GM18502 (cell line): ENCODE measurements around the gene FOXP1.

ENCODE experiments used
- ATAC-seq: cut with Tn5 transposase; IDR thresholded peaks from one replicate; pipeline ENCODE4 v1.9.1; 2021; ENCODE audit warnings: mild to moderate bottlenecking; ENCODE audit not compliant: unreplicated experiment, poor library complexity

Gene FOXP1

DNA sequence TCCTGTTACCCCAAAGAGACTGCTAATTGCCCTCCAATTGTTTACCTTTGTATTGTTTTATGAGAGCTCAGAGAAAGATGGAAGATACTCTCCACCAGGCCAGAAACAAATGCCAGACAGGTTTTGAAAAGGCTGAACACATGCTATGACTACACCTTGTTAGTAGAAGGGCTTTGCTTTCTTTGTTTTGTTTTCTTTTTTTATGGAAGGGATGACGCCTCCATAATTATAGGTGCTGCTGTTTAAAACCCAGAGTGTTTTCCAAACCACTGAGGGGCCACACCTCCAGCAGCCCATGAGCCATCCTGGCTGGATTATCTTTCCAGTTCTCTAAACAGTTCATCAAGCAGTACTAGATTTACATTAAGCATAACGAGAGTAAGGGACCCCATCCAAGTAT lies 5.6 kb upstream of the FOXP1 start:
- no peak for ATAC-seq

DNA sequence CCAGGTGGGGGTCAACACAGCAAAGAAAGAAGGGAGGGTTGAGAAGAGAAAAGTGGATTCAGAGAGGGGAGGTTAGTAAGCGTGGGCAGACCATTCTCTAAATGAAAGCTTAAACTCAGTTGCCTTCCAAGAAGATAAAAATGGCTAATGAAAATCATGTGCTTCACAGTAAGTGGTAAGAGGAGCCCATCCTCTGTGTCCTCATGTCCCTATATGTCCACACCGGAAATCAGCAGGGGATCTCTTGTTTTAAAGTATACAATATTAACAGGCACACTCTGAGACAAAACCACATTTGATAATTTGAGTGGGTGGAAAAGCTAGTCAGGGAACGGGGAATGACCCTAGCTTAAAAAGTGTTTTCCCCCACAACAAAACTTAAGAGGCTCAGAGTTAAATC lies 4.4 kb upstream of the FOXP1 start:
- ATAC-seq: no peak

DNA sequence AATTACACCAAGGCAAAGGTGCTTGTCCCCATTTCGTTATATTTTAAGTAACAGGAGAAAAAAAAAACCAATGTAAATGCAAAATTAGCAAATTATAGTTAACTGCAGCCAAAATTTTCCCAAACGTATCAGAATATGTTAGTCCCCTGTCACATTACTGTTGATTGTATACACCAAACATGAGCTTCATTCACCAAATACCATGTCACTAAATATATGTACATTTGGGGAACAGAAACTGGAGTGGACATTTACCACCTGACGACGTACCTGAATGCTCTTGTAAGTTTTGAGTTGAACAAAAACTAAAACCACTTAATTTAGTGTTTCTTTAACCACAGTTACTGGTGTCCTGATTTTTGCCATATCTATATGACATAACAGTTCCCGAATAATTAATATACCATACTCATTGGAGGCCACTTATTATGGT lies 3.3 kb upstream of the FOXP1 start:
- ATAC-seq: no peak

DNA sequence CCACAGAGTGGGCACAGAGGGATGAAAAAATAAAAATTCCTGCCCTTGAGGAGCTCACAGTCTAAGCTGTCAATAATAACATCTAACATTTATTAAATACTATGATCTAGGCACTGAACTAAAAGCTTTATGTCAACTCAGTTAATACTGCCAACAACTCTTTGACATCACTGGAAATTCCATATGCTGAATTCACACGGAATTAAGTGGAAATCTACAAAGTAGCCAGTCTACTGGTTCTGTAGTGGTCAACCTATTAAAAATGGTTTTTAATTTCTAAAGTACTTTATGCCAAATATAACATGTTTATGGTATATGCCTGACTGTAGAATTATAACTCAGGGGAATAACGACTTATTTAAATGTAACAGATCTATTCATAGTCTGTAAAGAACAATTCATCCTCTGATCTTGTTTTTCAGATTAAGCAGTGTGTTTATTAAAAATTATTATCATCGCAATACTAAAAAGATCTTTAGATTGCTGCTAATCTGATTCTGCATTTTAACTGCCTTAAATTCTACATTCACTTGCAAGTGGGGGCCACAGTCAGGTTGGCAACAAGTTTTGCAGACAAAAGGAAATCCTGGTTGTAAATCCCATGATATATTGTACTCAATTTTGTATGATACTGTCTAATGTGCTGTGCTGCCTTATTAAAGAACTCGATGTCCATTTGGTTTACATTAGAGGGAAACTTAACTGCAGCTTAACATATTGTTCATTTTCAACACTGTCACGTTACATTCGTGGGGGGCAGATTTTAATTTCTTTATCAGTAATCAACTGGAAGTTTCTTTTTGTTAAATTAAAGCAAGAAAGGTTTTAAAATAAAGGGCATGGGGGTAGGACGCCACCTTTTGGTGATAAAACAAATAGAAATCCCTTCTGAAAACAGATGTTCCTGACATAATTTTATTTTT lies 2.6 kb upstream of the FOXP1 start:
- ATAC-seq: no peak

DNA sequence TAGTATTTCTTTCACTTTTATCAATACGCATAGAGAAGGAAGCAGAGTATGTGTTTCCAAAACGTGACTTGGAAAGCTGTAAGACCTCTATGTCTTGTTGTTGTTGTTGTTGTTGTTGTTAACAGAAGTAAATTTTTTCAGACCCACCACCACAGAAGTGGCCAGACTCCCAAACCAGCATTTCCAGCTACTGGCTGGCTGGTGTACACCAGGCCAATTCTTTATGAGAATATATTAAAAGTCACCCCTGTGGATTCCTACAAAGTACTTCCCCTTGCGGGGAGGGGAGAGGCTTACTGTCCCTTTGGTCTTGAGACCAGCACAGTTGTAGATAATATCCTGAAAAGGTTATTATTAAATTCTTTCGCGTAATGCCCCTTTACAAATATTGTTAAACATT lies 1.6 kb upstream of the FOXP1 start:
- no peak for ATAC-seq

DNA sequence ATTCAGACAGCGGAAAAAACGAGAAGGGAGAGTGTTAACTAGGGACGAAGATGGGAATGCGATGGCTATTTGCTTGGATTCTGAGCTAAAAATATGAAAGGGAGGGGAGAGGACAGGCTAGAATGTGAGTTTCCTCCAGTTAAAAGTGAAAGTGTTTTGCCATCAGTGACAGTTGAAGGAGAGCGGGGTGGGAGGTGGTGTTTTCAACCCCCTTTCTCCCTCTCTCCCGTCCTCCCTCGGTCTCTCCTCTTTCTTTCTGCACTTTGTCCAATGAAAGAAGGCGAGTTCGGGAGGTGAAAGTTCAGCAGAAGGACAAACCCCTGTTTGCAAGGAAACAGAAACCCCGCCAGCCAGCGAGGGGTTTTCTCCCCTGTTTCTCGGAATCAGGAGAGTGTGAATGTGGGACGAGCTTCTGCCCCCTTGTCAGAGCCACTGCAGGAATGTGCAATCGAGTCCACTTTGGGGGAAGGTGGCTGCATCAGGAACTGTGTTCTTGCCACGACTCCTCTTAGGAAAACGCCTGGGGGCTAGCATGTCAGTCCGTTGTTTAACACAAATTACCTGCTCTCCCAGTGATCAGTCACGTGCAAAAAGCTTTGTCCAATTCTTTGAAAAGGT lies 975 bp upstream of the FOXP1 start:
- no peak for ATAC-seq

DNA sequence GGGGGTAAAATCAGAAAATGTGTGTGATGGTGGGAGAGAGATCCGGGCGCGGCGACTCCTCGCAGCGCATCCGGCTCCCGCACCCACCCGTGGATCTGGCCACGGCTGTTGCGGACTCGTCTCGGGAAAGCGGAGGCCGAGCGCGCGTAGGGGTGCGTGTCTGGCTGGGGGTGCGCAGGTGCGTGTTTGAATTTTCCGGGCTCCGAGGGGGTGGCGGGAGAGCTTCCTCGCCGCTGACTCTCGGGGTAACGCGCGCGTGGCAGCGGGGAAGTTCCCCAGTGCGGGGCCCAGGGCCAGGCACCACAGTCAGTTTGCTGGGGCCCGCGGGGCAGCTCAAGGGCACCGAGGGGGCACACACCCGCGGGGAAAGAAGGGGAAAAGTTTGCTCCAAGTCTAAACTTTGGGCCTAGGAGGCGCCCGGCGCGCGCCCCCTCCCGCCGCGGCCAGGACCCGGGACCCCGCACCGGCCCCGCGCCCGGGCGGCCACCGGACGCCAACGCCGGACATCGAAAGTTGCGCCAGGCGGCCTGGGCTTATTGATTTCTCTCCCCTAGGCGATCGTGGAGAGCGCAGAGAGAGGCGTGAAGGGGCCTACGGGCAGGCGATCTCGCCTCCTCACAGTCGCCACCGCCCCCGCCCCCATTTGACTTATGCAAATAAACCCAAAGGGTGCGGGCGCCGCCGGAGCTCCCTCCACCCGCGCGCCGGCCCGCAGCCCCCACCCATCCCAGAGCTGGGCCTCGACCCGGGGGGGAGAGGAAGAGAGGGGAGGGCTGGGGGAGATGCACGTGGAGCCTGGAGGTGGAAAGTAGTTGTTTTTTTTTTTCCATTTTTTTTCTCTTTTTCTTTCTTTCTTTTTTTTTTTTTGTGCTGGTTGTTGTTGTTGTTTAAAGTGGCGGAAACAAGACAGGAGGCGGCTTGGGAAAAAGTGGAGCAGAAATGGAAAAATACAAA lies 639 bp downstream of the FOXP1 start:
- ATAC-seq: no peak

DNA sequence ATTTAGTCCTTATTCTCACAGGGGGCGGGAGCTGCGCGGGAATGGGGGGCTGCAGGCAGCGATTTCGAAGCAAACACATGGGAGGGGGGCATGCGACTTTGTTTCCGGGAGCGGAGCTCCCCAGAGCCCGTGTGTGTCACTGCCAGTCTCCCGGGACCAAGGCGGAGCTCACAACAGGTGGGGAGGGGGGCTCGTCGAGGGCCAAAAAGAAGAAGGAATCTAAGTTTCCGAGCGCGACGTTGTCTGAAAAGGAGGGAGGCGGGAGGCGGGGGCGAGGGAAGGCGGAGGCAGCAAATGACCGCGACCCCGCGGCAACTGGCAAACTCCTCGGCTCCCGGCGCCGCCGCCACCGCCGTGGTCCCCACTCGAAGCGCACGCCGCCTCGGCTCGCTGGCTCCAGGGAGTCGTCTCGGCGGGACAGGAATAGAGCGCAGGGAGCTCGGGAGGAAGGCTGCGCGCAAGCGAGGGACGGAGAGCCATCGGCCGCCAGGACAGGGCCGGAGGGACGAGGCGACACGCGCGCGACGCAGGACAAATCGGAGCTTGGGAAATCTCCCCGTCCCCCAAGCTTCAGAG lies 1.4 kb downstream of the FOXP1 start:
- ATAC-seq: no peak

DNA sequence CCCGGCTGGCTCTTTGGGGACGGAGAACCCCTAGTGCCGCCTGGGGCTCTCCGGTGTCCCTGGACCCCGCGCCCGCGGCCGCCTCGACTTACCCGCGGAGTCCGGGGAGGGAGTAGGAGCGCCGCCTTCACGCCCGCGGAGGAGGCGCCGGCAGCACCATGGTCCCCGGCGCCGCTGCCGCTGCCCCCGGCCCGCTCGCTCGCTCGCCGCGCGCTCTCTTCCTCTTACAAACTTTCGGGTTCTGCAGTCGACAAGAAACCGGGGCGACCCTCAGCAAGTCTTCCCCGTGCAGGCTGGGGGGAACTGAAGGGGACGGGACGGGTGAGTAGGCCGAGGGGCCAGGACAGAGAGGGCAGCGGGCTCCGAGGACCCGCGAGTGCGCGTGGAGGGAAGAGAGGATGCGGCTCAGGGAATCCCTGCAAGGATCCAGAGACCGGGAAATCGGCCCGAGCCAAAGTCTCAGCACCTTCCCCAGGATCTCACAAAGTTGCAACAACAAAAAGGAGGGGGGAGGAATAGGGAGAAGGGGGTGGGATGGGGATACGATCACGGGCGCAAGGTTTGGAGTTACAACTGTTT lies 2.0 kb downstream of the FOXP1 start:
- ATAC-seq: no peak

DNA sequence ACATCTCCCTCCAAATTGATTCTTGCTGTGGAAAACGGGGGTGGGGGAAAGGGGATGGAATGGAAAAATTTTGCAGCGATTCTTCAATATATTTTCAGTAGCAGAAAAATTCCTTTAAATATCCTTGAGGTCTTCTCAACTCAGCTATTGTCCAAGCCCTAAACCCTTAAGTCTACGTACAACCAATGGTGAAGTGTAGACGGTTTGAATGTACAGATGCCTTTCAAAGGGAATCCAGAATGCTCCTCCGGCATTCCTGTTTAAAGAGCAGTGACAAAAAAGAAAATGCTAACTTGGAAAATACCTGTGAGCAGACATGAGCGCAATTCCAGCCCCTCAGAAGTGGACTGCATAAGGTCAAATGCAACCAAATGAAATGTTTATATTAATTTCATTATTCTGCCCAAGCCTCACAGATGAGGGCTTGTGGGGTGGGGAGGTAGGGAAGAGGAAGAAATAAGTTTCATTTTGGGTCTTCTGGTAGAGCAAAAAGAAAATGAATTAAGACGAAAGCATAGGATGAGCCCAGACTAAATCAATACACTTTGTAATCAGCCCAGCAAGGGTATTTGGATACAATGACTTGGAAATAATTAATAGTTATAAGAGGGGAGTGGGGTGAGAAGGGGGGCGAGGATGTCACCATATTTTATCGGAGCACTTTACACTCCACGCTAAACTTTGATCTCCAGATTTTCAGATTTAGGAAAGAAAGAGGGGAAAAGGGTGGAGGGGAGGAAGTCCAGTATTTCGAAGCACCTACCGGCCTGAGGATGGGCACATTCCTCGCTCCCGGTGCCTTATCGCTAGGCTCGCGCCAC lies 2.7 kb downstream of the FOXP1 start:
- ATAC-seq: no peak

DNA sequence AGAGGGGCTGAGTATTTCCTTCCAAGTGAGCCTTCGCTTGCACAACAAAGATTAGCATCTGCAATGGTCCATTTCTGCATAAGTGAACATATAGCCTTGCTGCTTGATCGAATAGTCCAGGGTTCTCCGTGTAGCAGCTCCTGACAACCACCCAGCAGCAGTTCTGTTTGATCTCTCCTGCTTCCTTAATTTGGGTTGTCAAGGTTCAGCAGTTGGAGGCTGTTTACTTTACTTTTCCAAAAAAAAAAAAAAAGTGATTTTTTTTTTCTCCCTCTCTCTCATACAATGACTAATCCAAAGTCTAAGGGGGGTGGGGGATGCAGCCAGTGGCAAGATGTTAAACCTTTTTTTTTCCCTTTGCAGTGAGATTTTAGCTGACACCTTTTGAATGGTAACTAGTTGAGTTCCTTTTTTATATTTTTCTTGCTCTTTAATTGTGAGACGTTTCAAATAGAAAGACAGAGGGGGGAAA lies 3.6 kb downstream of the FOXP1 start:
- no peak for ATAC-seq

DNA sequence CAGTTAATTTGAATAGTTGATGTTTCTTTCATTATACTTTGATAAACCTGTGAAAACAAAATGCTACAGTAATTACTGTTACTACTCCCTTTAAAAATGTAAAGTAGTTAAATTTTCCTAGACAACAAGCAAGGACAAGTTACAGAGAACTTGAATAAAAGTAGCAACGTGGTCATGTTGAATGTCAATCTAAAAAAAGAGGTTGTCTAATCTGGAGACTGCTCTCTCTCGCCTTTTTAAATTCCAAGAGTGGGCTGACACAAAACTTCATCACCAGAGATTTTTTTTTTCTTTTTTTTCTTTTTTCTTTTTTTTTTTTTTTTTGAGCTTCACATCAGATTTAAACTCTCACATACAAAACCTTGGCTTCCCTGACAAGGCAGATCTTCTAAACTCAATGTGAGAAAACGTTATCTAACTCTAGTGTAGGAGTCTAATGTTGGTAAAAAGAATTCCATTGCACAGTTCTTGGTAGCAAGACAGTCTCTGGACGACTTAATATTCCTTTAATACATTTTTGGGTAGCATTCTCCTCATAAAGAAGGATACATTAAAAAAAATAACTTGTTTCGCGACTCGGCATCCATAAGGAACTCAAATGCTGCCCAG lies 4.1 kb downstream of the FOXP1 start:
- ATAC-seq: no peak

DNA sequence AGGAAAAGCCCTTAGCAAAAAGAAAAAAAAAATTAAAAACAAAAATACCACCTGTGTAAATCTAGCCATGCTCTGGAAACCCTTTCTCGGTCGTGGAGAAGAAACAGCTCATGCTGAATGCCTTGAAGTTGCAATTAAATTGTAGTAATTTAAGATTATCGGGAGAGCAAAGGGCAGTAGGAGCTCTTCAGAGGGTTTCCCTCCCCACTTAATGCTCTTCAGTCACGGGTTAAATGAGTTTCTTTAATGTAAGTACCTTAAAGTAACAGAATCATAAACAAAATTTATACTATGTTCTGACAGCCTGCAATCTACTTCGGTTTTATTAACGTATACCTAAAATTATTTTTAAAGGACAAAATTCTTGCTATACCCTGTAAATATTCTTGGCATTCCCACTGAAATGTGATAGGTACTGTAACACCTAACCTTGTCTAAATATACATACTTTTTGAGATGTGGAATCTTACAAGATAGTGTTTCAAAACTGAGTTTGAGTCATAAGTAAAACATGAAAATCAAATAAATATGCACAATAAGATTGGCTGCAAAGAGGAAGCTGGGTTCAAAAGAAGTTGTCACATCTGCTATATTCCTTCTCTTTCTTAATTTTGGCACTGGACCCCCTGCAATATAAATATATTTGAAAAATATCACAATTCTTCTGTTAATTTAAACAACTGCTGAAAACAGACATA lies 5.3 kb downstream of the FOXP1 start:
- no peak for ATAC-seq

DNA sequence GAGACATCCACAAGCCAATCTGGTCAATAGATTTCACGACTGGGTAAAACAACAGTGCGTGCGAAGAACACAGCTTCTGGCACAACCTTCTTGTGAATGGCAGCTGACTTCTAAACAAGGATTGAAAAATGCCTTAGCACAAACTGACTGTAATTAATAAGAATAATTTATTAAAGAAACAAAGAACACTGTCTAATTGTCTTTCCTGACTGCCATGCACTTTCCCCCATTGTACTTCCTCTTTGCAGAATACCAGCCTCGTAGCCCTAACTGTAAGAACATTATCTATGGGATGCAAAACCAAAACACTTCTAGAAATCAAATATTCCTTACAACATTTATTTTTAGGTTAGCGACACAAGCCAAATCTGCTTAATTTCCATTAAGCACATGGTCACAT lies 6.5 kb downstream of the FOXP1 start:
- no peak for ATAC-seq

DNA sequence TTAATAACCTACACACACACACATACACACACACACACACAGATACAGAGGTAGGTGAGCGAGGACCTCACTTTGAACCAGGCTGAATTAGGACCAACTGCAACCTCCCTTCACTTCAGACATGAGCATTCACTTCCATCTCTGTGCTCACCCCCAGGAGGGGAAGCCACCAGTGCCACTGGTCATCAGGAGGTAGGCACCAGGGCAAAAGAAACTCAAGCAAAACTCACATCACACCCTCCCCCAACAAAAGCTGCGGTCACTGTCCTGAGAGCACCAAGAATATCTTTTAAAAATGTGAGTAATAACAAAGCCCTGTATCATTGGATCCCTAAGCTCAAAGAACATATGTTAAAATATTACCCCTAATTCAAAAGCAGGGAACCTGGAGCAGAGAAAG lies 8.1 kb downstream of the FOXP1 start:
- ATAC-seq: no peak

DNA sequence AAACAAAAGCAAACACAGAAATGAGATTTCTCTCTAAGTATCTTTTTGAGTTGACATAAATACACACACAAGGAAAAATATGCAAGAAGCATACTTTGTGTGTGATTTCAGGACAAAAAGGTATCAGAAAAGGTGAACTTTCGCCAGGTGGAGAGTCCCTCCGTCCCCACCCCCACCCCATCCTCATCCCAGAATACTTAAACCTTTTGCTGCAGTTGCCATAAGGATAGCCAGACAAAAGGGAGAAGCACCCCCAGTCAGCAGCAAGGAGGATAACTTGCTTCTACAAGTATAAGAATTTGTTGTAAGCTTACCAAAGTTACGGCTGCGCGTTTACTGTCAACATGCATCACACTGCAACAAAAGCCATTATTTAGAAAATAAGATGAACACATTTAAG lies 10.3 kb downstream of the FOXP1 start:
- no peak for ATAC-seq

DNA sequence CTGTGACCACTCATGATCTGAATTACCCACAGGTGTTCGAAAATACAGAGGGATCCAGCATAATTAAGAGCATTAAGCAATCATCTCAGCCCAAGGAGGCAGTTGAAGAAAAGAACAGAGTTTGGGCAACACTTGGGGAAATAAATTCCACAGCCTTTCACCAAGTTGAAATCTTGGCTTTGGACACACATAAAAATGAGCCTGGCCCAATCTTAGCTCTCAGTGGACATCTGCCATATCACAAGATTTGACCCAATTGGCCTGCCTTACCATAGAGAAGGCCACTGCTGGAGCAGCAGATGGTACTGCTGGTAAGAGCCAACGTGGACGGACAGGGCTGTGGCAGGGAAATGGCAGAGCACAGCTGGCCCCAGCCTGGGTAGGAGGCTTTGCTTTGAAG lies 13.0 kb downstream of the FOXP1 start:
- ATAC-seq: no peak

DNA sequence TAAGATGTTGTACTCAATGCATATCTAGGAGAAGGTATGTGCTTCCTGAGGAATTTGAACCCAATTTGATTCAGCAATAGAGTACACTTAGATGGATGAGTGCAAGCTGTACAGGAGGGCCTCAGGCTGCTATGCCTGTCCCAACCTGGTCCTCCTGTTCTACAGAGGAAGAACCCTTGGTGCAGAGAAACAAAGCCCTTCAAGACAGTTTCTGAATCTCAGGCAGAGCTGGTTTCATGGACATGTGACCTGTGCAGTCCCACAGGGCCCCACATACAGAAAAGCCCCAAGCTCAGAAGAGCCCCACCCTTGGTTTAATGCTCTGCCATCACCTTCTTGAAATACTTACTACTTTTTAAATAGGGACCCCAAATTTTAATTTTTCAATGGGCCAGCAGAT lies 15.3 kb downstream of the FOXP1 start:
- ATAC-seq: no peak
